IgD-negative memory B cell (primary cell): ENCODE measurements around the gene STPG3. TPM values are rescaled to one million over a fixed set of nuclear protein-coding genes. Genes with fewer than 3 reads are reported as not detected.

Experiments
- H3K27ac Mint-ChIP-seq, 3 donors: one replicate each; pipeline ENCODE4 v1.8.0; 2020 to 2022; ENCODE audit warnings: mild to moderate bottlenecking in 3 of 3, mixed read lengths in 3 of 3, moderate library complexity in 1 of 3
- H3K27me3 Mint-ChIP-seq: one replicate; pipeline ENCODE4 v1.8.0; 2021; ENCODE audit warnings: mixed read lengths
- H3K36me3 Mint-ChIP-seq: one replicate; pipeline ENCODE4 v1.8.0; 2020; ENCODE audit warnings: mild to moderate bottlenecking, mixed read lengths
- H3K4me1 Mint-ChIP-seq, 3 donors: one replicate each; pipeline ENCODE4 v1.8.0; 2020 to 2022; ENCODE audit warnings: mixed read lengths in 3 of 3, mild to moderate bottlenecking in 1 of 3
- H3K4me3 Mint-ChIP-seq, 4 donors: one replicate each; pipeline ENCODE4 v1.8.0; 2020 to 2022; ENCODE audit warnings: mild to moderate bottlenecking in 4 of 4, mixed read lengths in 4 of 4, moderate library complexity in 3 of 4
- H3K9me3 Mint-ChIP-seq, 3 donors: one replicate each; pipeline ENCODE4 v1.8.0; 2020 to 2021; ENCODE audit warnings: mixed read lengths in 3 of 3, mild to moderate bottlenecking in 1 of 3
- polyA plus RNA-seq: library from polyadenylated mRNA; unstranded; fragments of 300-500 nt; fragmentation: Illumina TruSeq; gene quantifications from one replicate; pipeline ENCODE4 v1.2.3, GENCODE V29; 2021

The STPG3 gene
- polyA plus RNA-seq, 1 donor from 2014 or later: not detected

DNA sequence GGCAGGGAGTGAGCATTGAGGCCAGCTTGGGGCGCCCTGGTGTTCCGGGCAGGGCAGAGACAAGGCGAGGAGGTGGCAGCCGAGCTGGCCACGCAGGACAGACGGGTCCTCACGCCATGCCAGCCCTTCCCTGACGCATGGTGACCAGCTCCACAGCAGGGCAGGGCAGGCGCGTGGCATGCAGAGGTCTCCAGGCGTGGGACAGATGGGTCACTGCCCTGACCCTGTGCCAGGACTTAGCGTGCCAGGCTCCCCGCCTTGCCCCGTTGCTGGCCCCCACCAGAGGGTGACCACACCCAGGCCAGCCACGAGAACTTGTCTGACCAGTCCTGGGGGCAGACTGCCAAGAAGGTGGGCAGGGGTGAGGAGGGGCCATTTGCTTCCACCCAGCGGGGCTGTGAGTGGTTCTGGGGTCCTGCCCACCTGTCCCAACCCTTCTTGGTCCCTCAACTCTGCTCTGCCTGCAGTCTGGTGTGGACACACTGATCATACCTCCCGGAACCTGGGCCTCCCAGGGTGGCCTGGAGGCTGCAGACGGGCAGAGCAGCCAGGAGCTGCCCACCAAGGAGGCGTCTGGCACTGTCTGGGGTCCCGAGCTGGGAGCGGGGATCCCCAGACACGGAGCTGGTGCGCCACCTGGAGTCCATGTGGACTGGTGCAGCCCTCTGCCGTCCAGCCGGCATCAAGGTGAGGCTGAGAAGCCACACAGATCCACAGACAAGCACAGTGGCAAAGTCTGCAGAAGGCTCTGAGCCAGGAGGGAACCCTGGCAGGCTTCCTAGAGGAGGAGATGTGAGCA is 23.8 kb upstream of the STPG3 start, which contains the start of gene RNF224:
Gene RNF224, plus strand, starts transcription at position 449 of the 799 bp plus-strand sequence. CDS start 834 bp downstream, outside the sequence.
- peak within 1 kb of the TSS in 3 of 4 donors; percentile 19 to 68 (median 67) for H3K4me3 Mint-ChIP-seq
- H3K4me1 Mint-ChIP-seq: peaks cover 0 to 4% (median 2%) of the 10 kb centered on the region in 3 donors
- peaks cover 6% of the 10 kb centered on the region for H3K27me3 Mint-ChIP-seq
- no peaks in the 10 kb centered on the region for H3K36me3 Mint-ChIP-seq
- peak within 1 kb of the TSS; percentile 18 to 72 (median 22) for H3K27ac Mint-ChIP-seq
- H3K9me3 Mint-ChIP-seq: no peaks in the 10 kb centered on the region

GRCh38 chr9:137227853-137228505 is 23.1 kb upstream of the STPG3 start:
- Mint-ChIP-seq H3K4me1 (peaks cover 0 to 4% (median 2%) of the 10 kb centered on the region in 3 donors), H3K27ac (peak overlapping the region; percentile 6 to 72 (median 22)), H3K36me3 (no peaks in the 10 kb centered on the region), H3K27me3 (peaks cover 6% of the 10 kb centered on the region), H3K4me3 (peak overlapping the region in 1 of 4 donors; percentile 67), H3K9me3 (no peaks in the 10 kb centered on the region)

GRCh38 chr9:137228506-137228967 is 22.5 kb upstream of the STPG3 start:
- H3K27ac Mint-ChIP-seq: no peak overlapping the region
- H3K36me3 Mint-ChIP-seq: no peaks in the 10 kb centered on the region
- no peaks in the 10 kb centered on the region for H3K9me3 Mint-ChIP-seq
- H3K4me1 Mint-ChIP-seq: peaks cover 0 to 4% (median 2%) of the 10 kb centered on the region in 3 donors
- H3K27me3 Mint-ChIP-seq: peaks cover 6% of the 10 kb centered on the region
- no peak overlapping the region for H3K4me3 Mint-ChIP-seq

DNA sequence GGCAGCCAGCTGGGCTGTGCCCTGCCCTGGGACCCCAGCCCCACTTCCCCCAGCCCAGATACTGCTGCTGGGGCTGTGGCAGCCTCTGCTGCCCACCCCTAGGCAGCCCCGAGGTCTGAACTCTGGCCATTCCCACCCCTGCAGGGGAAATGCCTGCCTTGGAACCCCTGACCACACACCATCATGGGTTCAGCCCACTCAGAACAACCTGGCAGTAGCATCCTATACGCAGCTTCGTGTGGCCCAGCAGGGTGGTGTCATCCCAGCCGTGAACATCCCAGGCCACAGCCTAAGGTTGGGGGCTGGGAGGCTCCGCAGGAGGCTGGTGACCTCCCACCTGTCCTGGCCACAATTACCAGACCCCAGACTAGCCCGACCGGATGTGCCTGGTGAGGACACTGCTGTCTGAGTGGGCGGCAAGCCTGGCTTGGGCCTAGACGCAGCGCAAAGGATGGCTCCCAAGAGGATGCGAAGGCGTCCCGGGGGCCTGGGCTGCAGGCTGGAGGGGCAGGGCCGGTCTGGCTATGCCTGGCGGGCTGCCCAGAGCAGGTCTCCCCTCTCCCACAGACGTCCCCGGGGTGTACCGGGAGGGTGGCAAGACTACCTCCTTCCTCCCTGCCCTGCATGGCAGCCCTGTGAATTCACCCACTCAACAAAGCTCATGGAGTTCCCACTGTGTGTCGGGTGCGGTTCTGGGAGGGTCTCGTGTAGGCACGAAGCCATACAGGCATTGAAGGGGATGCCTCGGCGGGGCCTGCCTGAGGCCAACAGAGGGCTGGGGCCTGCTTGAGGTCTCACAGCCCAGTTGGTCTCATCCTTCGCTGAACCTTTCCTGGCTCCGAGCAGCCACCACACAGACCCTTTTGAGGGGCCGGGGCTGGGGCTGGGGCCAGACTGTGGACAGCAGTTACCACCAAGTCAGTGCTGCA is 21.9 kb upstream of the STPG3 start:
- no peak overlapping the region for H3K4me3 Mint-ChIP-seq
- H3K36me3 Mint-ChIP-seq: no peaks in the 10 kb centered on the region
- peaks cover 0 to 3% (median 0%) of the 10 kb centered on the region in 3 donors for H3K4me1 Mint-ChIP-seq
- no peak overlapping the region for H3K27ac Mint-ChIP-seq
- H3K27me3 Mint-ChIP-seq: peaks cover 6% of the 10 kb centered on the region
- no peaks in the 10 kb centered on the region for H3K9me3 Mint-ChIP-seq

DNA sequence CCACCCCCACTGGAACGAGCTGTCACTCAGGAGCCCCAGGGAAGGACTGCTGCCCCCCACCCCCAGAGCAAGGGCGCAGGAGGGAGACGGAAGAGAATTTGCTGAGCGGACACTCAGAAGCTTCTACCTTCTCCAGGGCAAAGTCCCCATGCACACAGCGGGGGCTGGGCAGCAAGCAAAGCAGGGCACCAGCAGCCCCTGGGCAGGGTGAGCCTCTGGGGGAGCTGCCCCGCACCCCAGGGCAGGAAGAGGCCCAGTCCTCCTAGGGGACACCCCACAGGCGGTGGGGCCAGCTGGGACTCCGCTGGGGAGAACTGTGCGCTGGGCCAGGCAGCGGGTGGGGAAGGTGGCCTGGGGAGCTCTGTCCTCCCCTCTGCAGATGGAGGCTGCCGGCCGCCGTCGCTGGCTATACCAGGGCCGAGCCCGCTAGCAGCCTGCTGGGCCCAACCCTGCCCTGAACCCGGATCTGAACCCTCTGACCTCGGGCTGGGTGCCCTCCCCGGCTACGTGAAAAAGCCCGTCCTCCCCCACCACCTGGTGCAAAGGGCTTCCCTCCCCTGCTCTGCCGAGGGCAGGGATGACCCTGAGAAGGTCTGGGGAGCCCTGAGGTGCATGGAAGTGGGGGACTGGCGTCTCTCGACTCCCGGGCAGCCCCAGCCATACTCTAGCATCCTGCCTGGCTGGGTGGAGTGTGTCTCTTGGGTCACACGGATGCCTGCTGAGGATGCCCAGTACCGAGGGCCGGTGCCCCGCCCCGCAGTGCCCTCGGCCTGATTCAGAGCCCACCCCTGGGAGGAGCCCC is 21.0 kb upstream of the STPG3 start:
- H3K27me3 Mint-ChIP-seq: peaks cover 6% of the 10 kb centered on the region
- no peaks in the 10 kb centered on the region for H3K36me3 Mint-ChIP-seq
- H3K27ac Mint-ChIP-seq: no peak overlapping the region
- H3K9me3 Mint-ChIP-seq: no peaks in the 10 kb centered on the region
- no peak overlapping the region for H3K4me3 Mint-ChIP-seq
- peaks cover 4 to 8% (median 6%) of the 10 kb centered on the region in 3 donors for H3K4me1 Mint-ChIP-seq

- Mint-ChIP-seq H3K4me3 (no peak within 1 kb of the TSS), H3K36me3 (no peaks in the 10 kb centered on the region), H3K27me3 (peaks cover 6% of the 10 kb centered on the region), H3K4me1 (peaks cover 6 to 11% (median 10%) of the 10 kb centered on the region in 3 donors), H3K27ac (no peak within 1 kb of the TSS), H3K9me3 (no peaks in the 10 kb centered on the region)
Measured at GRCh38 chr9:137230705-137231371, 20.2 kb upstream of the STPG3 start, which contains the start of gene SLC34A3. TSS of gene SLC34A3 (plus strand) at chr9:137230901. CDS start at chr9:137231703, 802 bp downstream.

- Mint-ChIP-seq H3K4me3 (no peak overlapping the region), H3K27me3 (peaks cover 6% of the 10 kb centered on the region), H3K4me1 (peaks cover 6 to 11% (median 10%) of the 10 kb centered on the region in 3 donors), H3K36me3 (no peaks in the 10 kb centered on the region), H3K27ac (no peak overlapping the region), H3K9me3 (no peaks in the 10 kb centered on the region)
Measured at GRCh38 chr9:137231372-137232039, 19.6 kb upstream of the STPG3 start.

DNA sequence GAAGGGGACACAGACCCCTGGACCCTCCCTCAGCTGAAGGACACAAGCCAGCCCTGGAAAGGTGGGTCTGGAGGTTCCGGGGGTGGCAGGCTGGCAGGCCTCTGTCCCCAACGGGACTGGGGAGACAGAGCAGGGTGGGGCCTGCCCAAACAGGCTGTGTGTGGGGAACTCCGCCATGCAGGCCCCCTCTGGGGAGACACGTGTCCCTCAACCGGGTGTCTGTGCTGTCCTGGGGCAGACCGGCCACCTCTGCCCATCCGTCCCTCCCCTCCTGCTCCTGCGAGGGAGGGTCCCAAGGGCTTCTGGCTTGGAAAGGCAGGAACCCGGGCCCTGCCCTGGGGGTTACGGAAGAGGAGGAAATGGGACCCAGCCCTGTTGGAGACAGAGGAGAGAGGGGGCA is 19.0 kb upstream of the STPG3 start:
- Mint-ChIP-seq H3K27ac (no peak overlapping the region), H3K27me3 (peaks cover 6% of the 10 kb centered on the region), H3K36me3 (no peaks in the 10 kb centered on the region), H3K4me3 (no peak overlapping the region), H3K4me1 (peaks cover 6 to 11% (median 11%) of the 10 kb centered on the region in 3 donors), H3K9me3 (no peaks in the 10 kb centered on the region)

- peaks cover 6 to 11% (median 11%) of the 10 kb centered on the region in 3 donors for H3K4me1 Mint-ChIP-seq
- peaks cover 5% of the 10 kb centered on the region for H3K27me3 Mint-ChIP-seq
- no peak overlapping the region for H3K4me3 Mint-ChIP-seq
Measured at GRCh38 chr9:137232510-137232909, 18.6 kb upstream of the STPG3 start.

DNA sequence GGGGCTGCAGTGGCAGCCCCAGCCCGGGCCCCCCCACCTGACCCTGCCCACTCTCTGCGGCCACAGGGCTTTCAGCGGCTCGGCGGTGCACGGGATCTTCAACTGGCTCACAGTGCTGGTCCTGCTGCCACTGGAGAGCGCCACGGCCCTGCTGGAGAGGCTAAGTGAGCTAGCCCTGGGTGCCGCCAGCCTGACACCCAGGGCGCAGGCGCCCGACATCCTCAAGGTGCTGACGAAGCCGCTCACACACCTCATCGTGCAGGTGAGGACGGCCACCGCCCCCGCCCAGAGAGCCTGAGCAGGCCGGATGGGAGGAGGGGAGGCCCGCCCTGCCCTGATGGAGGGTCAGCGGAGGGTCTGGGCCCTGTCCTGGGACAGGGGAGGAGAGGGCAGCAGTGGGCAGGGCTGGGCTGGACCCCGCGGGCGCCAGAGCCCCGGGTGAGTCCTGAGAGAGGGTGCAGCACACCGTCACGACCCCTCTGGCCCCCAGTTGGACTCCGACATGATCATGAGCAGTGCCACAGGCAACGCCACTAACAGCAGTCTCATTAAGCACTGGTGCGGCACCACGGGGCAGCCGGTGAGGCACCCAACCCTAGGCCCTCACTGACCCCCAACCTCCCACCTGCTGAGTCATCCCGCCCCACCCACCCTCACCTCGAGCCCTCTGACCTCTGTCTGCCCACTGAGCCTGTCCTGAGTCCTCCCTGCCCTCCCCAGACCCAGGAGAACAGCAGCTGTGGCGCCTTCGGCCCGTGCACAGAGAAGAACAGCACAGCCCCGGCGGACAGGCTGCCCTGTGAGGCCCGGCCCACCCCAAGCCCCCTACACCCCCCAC is 17.7 kb upstream of the STPG3 start:
- peaks cover 3% of the 10 kb centered on the region for H3K27me3 Mint-ChIP-seq
- H3K4me3 Mint-ChIP-seq: no peak overlapping the region
- H3K9me3 Mint-ChIP-seq: no peaks in the 10 kb centered on the region
- peaks cover 6 to 13% (median 10%) of the 10 kb centered on the region in 3 donors for H3K4me1 Mint-ChIP-seq
- H3K27ac Mint-ChIP-seq: no peak overlapping the region
- H3K36me3 Mint-ChIP-seq: no peaks in the 10 kb centered on the region

More at GRCh38 chr9:137232510-137232909, 18.6 kb upstream of the STPG3 start:
- no peak overlapping the region for H3K27ac Mint-ChIP-seq
- no peaks in the 10 kb centered on the region for H3K36me3 Mint-ChIP-seq
- no peaks in the 10 kb centered on the region for H3K9me3 Mint-ChIP-seq

GRCh38 chr9:137234055-137234697 is 16.9 kb upstream of the STPG3 start:
- Mint-ChIP-seq H3K27me3 (peaks cover 3% of the 10 kb centered on the region), H3K4me3 (peak overlapping the region in 1 of 4 donors; percentile 52), H3K9me3 (no peaks in the 10 kb centered on the region), H3K36me3 (no peaks in the 10 kb centered on the region), H3K4me1 (peaks cover 6 to 15% (median 13%) of the 10 kb centered on the region in 3 donors), H3K27ac (no peak overlapping the region)
